Activated CD4-positive, CD25-positive, alpha-beta regulatory T cell treated with anti-CD3 and anti-CD28 coated beads, Interleukin-2, amount 50 U/mL, for 72 hours (primary cell): ENCODE measurements around the gene GALT.
"Not testable (repeated sequence)": the region's sequence is repeated elsewhere in the genome, so short reads cannot be mapped to it uniquely, and the experiment has no call there.

Experiments used
- DNase-seq: peaks from one replicate; pipeline ENCODE4 v3.0.0; 2021

GALT gene

GRCh38 chr9:34627716-34628655 lies 18.5 kb upstream of the GALT start:
- no peak for DNase-seq

GRCh38 chr9:34628656-34629490 lies 17.6 kb upstream of the GALT start, which contains the start of gene ARID3C:
ARID3C (minus strand) TSS chr9:34629066; CDS start chr9:34628014, 1,052 bp downstream.
- peak; percentile 47 for DNase-seq

- DNase-seq: no peak
Measured at GRCh38 chr9:34629491-34629808, 17.0 kb upstream of the GALT start.

- DNase-seq: no peak
Measured at GRCh38 chr9:34630402-34631154, 15.9 kb upstream of the GALT start.

GRCh38 chr9:34633166-34633565 lies 13.3 kb upstream of the GALT start:
- no peak for DNase-seq

- peak; percentile 77 for DNase-seq
Measured at GRCh38 chr9:34633851-34634550, 12.5 kb upstream of the GALT start.

GRCh38 chr9:34634551-34635248 lies 11.8 kb upstream of the GALT start:
- DNase-seq: no peak

GRCh38 chr9:34635556-34635955 lies 10.9 kb upstream of the GALT start:
- no peak for DNase-seq

- DNase-seq: no peak
Measured at GRCh38 chr9:34636791-34637355, 9.6 kb upstream of the GALT start.

GRCh38 chr9:34637356-34638137 lies 8.9 kb upstream of the GALT start, which contains the start of gene SIGMAR1:
SIGMAR1 (minus strand) TSS chr9:34637787; CDS start chr9:34637697, 90 bp downstream.
- peak; percentile 96 for DNase-seq

- DNase-seq: no peak
Measured at GRCh38 chr9:34638138-34638445, 8.4 kb upstream of the GALT start.

- not testable (repeated sequence) for DNase-seq
Measured at GRCh38 chr9:34639322-34639721, 7.2 kb upstream of the GALT start.

GRCh38 chr9:34642679-34643078 lies 3.8 kb upstream of the GALT start:
- DNase-seq: no peak

- DNase-seq: no peak
Measured at GRCh38 chr9:34644766-34645314, 1.6 kb upstream of the GALT start.

- no peak for DNase-seq
Measured at GRCh38 chr9:34647084-34647403, 569 bp downstream of the GALT start.

- DNase-seq: no peak
Measured at GRCh38 chr9:34647651-34648050, 1.2 kb downstream of the GALT start.

GRCh38 chr9:34648673-34649072 lies 2.2 kb downstream of the GALT start:
- DNase-seq: no peak

GRCh38 chr9:34650816-34651215 lies 4.3 kb downstream of the GALT start:
- DNase-seq: no peak

- DNase-seq: no peak
Measured at GRCh38 chr9:34651321-34651720, 4.8 kb downstream of the GALT start.

GRCh38 chr9:34651876-34652601 lies 5.6 kb downstream of the GALT start, which contains the start of gene IL11RA:
IL11RA (plus strand) TSS chr9:34652185; CDS start chr9:34655218, 3,033 bp downstream.
- peak; percentile 48 for DNase-seq
